ENCODE measurements around the gene TCF7L2.
"Not testable (repeated sequence)": the region's sequence is repeated elsewhere in the genome, so short reads cannot be mapped to it uniquely, and the experiment has no call there.

The TCF7L2 gene

DNA sequence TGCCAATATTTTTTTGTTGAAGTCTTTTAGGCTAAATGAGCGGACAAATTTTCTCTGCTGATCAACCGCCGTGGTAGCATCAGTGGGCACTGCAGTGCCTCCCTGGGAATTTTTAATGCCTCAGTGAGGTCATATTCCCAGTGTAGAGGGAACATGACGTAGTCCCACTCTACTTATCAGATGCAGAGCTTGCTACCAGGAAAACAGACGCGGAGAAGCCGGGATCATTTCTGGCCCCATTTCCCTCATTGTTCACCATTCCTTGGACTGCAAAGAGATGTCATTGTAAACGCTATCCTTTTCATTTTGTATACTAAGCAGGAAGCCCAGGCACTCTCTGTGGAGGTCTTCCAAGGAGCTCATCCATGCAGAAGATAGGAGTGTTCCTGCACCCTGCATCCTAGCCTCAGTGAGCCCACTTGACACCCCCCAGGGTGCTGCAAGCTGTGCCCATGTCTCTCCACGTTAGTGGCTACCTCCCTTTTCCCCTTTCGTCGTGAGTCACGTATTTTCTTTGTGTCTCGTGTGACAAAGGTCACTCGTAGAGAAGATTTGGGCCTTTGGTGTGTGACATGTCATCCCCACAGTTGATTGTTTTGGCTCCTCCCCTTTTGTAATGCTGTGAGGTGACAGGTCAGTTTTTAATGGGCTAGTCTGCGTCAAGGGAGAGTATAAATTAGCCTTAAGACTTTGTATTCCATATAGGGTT, 145.5 kb downstream of the TCF7L2 start:
- no peak for DNase-seq (ENCODE audit: low read depth)

DNA sequence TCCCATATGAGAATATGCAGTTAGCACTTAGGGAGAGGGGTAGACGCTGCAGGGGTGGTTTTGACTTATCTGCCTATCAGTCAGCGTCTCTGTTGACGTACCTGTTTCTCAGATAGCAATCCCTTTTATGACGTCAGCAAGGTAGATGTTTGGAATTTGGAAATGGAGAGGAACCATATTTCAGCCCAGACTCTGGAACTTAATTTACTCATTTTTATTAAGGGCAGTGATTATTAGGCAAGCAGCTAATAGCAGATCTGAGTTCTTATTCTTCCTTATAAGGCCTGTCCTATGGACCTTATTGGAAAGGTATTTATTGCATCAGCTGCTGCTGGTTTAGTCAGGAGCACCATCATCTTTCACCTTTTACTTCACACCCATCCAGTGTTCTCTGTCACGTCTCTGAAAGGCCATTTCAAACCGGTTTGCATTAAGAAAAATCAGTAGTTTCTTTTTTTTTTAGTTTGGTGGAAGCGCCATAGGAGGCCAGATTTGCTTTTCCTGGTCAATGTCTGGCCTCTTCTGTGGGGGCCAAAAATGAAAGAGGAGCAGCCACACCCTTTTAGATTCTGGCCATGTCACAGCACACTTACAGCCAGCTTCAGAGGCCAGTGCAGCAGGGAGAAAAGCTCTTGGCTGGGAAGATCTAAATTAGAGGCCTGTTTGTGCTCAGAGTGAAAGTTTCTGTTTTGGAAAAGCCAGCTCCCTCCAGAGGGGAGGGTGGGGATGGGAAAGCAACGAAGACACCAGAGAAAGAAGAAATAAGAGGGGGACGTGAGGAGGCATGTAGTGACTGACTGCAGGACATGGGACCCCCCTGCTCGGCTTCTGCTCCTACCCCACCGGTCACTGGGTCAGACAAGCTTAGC, 146.3 kb downstream of the TCF7L2 start:
- DNase-seq (ENCODE audit: low read depth) = no peak

DNA sequence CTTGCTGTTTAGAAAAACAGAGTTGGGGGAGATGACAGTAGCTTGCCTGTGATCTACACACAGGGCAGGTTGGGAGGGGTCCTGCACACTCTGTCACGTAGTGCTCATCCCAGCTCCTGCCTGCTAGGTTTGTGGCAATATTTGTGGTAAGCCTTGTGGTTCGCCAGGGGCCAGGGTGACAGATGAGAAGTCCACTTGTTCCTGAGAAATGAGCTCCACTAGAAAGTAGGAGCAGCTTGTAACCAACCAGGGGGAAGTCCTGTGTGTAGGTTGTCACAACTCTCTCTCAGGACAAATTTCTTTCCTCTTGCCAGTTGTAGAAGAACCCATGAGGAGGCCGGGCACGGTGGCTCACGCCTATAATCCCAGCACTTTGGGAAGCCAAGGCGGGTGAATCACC, 147.0 kb downstream of the TCF7L2 start:
- DNase-seq (ENCODE audit: low read depth) = no peak

DNA sequence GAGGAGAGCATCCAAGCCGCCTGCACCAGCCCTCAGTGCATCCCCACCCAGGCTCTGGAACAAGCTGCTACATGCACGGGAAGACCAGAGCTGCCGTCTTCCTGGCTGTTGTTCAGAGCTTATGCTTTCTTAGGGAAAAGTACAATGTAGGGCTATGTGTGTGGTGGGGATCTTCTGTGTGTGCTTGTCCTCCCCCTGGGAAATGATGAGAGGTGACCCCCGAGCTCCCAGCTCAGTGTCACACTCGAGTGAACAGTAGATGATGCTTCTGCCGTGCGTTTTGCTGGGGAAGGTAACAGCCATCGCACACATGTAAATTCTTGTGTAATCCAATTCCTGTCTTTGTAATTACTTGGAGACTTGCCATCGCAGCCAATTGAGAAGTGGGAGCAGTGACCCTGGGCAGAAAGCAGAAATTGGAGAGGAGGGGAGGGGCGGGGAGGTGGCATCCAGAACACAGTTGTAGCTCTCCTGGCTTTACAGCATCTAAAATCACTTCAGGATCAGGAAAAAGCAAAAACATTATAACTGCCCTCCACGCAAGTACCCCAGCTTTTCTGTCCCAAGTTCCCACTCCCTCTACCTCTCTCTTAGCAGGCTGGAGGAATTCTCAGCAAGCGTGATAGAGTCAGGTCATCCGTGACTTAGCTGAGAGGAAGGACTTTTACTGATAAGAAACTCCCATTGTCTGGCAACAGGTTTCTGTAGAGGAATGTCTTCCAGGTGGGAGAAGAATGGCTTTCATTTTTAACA, 149.6 kb downstream of the TCF7L2 start:
- no peak for DNase-seq (ENCODE audit: low read depth)

DNA sequence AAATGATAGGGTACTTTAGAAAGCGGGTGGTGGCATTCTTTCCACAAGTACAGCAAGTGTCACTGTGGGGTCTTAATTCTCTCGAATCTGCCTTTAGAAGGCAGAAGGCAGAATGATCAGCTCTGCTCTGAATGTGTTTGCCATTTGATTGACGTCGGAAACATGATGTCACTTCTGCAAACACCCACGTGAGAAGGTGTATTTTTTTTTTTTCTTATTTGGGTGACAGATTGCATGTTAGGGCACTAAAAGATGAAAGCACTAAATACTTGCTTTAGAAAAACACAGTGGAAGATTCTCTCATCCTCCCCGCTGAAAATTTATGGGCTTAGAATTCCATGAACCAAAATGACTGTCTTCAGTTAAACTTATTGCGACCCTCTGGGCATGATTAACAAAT, 150.2 kb downstream of the TCF7L2 start:
- no peak for DNase-seq (ENCODE audit: low read depth)

DNA sequence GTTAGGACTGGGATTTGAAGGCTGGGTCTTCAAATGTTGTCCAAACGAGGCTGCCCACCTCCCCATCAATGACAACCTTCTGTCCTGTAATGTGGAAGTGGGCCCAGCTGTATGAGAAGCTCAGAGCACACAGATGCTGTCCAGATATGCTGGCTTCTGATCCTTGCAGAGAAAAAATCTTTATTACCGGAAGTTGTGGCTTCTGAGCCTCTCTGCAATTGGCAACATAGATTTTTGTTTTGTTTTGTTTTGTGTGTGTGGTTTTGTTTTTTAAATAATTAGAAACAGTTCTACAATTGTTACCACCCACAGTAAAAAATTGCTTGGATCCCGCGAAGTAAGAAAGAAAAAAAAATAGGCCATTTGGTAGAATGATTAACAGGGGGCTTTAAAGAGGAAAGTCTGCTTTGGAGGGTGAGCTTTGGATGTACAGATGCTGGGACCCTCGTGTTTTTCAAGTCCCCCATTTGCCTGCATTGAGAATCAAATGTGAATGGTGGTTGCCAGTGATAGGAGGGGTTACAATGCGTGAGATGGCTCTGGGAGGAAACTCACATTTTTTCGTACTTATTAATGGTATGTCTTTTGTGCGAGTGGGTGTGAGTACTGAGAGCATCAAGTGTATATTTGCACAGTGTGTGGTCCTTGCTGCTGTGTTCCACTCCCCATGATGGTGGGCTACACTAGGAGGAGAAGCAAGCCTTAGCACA, 153.2 kb downstream of the TCF7L2 start:
- DNase-seq (ENCODE audit: low read depth) = peak; percentile 27

DNA sequence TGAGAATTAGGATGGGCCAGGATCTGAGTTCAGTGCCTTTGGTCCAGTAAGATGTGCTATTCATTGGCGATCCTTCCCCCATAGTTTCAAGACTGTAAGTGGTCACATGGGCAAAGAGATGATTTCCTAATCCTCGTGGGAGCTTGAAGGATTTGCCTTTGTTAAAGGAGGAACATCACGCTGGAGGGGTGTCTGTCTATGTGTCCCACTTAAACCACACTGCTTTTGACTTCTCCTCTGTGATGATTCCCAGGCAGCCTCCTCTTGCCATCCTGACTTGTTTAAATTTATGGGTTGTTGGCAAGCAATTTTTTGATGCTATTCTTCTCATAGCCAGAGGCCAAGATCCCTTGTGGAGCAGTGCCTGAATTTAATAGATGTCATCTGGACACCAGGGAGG, 154.0 kb downstream of the TCF7L2 start:
- peak; percentile 34 for DNase-seq (ENCODE audit: low read depth)

DNA sequence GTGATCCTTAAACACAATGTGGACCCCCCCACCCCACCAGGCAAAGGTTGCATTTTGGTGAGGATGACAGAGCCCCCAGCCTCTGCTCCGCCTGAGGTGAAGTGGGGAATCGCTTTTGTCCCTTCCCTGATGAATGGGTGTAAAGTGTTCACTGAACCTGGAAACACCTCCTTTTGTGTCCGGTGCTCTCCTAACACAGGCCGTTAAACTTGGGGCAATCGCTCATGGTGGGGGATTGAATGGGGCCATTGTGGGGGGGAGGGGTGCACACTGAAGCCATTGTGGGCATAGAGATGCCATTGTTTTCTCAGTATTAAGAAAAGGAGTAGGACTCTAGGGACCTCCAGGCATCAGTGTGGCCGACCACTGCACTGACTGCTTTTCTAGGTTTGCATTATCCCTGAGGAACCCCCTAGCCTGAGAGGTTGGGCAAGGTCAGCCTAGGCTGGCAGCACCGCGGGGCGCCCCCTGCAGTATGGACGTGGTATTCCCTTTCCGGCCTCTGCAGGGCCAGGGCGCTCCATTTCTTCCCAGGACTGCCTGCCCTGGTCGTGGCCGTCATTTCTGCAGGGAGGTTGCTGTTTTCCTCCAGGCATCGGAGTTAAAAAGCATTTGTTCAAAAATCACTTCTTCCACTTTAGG, 158.3 kb downstream of the TCF7L2 start:
- no peak for DNase-seq (ENCODE audit: low read depth)

DNA sequence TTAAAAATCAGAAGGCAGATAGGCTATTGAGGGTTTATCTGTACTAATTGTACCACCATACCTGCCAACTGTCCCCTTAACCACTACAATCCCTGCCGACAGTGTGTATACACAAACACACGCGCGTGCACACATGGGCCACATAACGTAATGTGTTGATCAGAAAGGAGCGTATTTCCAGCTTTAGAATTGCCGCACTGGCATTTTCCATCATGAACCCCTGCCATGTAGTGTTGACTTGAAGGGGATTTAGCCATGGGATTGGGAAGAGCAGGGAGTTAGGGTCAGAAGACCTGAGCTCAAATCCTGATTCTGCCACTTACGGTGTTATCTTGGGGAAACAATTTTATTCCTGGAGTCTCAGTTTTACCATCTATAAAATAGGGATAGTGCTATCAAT, 158.9 kb downstream of the TCF7L2 start:
- DNase-seq (ENCODE audit: low read depth) = no peak

DNA sequence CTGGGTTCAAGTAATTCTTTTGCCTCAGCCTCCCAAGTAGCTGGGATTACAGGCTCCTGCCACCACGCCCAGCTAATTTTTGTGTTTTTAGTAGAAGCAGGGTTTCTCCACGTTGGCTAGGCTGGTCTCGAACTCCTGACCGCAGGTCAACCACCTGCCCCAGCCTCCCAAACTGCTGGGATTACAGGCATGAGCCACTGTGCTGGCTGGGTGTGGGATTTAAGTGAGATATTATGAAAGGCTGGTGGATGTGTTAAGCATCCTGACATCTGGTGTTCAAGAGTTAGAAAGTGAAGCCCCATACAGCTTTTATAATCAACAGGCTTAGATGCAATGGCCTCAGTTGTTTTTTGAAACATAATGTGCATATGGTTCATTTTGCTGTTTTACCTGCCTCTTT, 159.4 kb downstream of the TCF7L2 start:
- DNase-seq (ENCODE audit: low read depth) = not testable (repeated sequence)

DNA sequence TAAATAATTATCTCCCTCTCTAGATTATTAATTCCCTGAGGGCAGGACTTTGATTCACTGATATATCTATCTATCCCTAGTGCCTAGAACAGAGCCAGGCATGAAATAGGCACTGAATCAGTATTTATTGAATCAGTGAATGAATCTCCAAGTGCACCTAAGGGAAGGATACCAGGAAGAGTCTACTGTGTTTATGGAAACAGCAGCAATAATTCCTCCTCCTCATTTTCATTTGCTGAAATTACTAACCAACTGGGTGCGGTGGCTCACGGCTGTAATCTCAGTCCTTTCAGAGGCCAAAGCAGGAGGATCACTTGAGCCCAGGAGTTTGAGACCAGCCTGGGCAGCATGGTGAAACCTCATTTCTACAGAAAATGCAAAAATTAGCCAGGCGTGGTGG, 161.2 kb downstream of the TCF7L2 start:
- no peak for DNase-seq (ENCODE audit: low read depth)

DNA sequence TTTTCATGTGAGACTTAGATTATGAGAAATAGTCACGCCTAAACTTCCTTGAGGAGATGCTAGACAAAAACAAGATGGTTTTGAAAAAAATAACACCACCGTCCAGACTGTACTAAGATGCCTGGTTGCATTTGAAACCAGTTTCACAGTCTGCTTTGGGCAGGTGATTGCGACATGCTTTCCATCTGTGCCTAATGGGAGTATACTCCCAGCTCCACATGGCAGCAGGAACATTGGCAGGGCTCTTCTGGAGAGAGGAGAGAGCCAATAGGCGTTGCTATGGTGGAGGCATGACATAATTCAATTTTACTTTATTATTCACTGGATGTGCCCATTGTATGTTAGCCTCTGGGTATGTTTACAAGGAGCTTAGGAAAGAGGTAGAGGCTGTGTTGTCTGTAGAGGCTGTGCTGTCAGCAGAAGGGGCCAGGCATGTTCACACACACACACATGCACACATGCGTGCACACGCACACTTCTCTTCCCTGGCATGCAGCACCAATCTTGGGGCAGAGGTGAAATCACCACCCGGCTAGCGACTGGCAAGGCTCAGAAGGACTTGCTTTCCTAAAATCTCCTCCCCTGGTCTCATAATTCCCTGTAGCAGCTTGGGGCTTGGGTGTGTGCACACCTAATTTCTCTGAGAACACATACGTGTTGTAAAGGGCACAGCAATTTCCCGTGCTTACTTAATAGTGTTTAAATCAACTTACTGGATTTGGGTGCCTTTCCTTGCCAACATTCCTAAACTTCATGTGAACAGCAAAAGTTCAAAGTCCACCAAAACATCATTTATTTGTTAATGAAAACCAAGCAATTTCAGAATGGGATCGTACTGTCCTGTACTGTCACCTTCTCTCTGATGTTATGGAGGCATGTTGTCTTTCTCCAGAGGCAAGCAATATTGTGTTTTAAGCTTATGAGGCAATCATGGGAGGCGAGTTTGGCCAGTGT, 162.1 kb downstream of the TCF7L2 start:
- peak; percentile 80 for DNase-seq (ENCODE audit: low read depth)

DNA sequence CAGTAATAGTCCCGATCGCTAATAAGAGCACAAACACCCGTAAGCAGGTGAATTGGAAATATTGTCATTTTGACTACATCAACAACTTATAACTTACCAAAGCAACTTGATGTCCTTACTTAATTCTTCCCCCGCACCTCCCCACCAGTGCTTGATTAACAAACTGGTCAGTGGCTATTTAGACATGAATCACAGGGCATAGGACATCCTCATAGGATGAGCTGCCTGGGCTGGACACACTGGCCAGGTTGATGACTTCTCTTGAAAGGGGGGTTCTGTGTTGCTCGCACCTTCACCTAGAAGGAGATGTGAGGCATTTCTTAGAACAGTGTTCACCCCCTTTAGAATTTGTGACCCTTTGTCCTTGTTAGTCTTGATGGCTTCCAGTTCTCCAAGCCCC, 163.2 kb downstream of the TCF7L2 start:
- no peak for DNase-seq (ENCODE audit: low read depth)

DNA sequence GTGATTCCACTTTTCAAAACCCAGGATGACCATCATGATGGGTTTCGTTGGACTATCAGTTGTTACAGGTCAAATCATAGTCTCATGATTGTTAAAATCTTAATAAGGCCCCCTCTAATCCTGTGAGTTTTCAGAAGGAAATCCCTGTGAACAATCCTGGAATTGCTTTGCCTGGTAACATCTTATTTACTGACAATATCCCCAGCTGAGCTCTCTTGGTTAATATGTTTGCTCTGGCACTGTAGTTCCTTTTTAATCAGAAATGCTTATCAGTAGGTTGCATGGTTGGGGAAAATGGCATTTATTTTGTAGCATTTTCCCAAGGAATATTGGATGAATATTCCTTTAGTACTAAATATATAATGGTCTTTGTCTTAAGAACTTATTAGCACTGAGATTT, 163.9 kb downstream of the TCF7L2 start:
- DNase-seq (ENCODE audit: low read depth) = no peak

DNA sequence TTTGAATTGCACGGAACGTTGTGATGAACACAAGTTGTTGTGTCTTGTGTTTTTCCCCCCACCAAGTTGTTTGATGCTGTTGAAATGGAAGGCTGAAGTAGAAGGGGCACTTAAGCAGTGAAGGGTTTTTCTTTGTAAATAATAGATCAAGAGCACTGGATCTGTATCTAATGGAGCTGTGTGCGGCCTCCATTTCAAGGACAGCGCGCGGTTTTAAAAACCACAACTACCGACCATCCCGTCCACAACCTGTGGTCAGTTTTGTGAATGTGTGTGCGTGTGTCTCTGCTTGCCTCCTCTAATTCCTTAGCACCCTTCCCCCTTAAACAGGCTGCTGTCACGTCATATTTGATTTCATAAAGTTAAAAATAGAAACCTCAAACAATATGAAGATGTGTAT, 165.5 kb downstream of the TCF7L2 start:
- no peak for DNase-seq (ENCODE audit: low read depth)

DNA sequence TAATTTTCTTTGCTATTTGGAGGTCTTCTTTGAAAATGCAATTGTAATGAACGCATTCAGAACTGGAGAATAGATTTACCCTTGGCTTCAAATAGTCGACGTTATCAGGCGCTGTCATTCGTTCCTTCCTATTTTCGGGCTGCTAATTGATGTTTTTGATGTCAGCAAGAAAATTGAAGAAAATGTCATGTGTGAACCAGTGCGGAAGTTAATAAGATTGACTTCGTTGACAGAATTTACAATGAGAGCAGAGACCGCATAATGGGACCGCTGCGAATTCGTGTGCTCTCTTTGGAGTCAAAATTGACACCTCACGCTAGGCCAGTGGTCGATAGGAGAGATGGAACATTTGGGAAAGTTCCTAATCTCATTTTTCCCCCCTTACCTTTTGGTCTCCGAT, 168.8 kb downstream of the TCF7L2 start:
- DNase-seq (ENCODE audit: low read depth) = no peak

DNA sequence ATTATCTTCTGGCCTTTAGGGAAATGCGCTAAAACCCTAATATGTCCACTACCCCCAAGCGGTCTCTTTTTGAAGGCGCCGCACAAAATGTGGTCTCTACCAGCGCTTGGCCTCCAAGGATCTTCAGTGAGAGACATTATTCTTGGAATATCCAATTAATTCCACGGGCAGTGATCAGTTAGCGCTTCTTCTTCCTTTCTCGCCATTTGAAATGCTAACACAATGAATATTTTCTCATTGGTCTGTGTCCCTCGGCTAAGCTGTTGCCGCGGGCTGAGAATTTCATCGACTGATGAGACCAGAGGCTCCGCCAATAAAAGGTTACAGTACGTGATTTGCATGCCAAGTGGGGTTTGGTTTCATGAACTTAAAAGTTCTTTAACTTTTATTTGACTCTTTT, 169.8 kb downstream of the TCF7L2 start:
- DNase-seq (ENCODE audit: low read depth) = no peak

DNA sequence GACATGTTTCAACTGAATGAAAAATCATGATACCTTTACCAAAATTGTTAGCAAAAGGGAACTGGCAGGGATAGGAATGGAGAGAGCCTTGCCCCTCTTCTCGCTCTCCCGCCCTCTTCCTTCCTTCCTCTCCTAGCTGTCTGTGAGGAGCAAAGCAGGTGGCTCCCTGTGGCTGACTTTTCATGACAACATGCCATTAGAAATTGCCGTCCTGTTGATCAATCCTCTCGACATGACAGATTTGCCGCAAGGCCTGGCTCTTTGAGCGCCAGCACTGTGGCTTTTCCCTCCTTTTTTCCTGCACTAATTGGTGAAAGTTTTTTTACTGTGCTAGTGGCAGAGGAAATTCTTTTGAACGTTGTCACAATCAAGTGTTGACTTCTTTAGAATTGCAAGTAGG, 171.1 kb downstream of the TCF7L2 start:
- no peak for DNase-seq (ENCODE audit: low read depth)

DNA sequence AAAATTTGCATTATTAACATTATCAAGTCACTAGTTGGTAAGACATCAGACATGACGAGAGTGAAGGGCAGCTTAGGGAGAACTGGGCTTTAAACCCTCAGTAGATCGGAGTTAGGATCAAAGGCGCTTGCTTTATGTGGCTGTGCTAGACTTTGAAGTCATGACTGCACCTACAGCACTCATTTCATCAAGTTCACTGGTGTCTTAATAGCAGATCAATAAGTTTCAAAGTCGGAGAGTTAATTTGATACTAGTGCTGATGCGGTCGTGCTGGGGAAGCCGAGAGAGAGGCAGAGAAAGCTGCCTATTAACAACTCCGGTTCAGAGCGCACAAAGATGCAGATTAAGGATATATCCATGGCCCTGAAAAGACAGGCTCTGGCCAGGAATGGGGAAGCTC, 172.9 kb downstream of the TCF7L2 start:
- DNase-seq (ENCODE audit: low read depth) = no peak

DNA sequence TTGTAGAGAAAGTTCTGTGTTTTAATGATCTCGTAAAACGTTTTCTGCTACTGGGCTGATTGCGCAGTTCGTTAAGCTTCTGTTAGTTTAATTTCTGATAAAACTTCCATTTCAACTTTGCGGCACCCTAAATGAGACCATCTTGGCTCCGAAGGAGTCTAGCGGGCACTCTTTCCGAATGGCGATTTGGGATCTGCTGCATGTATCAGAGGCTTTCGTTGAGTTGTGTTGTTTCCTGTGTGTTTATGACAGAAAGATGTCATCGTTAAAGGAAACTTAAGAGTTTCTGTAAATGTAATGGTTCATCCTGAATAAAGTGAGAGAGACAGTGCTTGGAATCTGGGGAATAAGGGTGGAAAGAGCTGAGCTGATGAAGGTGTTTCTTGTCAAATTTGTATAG, 174.7 kb downstream of the TCF7L2 start:
- DNase-seq (ENCODE audit: low read depth) = no peak

DNA sequence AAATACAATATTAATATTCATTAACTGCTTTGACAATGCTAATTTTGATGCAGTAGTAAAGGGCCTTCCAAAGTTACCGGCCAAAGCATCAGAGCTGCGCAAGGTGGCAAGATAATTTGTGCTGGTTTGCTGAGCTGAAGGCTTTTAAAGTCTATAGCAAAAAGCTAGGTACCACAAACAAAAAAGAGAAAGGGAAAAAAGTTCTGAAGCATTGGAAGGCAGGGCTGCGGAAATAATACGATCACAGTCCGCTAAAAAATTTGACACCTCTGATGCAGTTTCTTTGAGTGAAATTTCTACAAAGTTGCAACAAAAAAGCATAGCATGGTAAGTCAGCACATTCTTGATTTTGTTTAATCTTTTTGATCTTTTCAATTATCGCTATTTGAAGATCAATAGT, 175.6 kb downstream of the TCF7L2 start:
- no peak for DNase-seq (ENCODE audit: low read depth)
